ENCODE measurements around the gene PCIF1. TPM values are rescaled to one million over a fixed set of nuclear protein-coding genes. Genes with fewer than 3 reads are reported as not detected.

Gene PCIF1
- 37.8 and 38.2 TPM in 2 replicates for total RNA-seq
- long read RNA-seq, transcript PCIF1-201 (17 exons, 2,747 nt): major isoform, 16 of 25 reads
- long read RNA-seq, partial matches to known transcripts: 1 of 25 reads
- long read RNA-seq, other reads (novel, unspliced or antisense): 8 of 25 reads

GRCh38 chr20:45934586-45935415 lies at the start of gene PCIF1:
PCIF1 (plus strand) TSS chr20:45934683; CDS start chr20:45939000, 4,317 bp downstream.
- Mint-ChIP-seq H3K9me3 (ENCODE audit: low read depth) (no peaks in the 10 kb centered on the region), H3K36me3 (ENCODE audit: insufficient read depth) (peaks cover 16% of the 10 kb centered on the region), H3K4me1 (ENCODE audit: low read depth) (peaks cover 16% of the 10 kb centered on the region), H3K4me3 (ENCODE audit: low read depth) (peak within 1 kb of the TSS; percentile 98), H3K27me3 (no peaks in the 10 kb centered on the region), H3K27ac (peak within 1 kb of the TSS; percentile 99)
- TF ChIP-seq, protein P1, sequence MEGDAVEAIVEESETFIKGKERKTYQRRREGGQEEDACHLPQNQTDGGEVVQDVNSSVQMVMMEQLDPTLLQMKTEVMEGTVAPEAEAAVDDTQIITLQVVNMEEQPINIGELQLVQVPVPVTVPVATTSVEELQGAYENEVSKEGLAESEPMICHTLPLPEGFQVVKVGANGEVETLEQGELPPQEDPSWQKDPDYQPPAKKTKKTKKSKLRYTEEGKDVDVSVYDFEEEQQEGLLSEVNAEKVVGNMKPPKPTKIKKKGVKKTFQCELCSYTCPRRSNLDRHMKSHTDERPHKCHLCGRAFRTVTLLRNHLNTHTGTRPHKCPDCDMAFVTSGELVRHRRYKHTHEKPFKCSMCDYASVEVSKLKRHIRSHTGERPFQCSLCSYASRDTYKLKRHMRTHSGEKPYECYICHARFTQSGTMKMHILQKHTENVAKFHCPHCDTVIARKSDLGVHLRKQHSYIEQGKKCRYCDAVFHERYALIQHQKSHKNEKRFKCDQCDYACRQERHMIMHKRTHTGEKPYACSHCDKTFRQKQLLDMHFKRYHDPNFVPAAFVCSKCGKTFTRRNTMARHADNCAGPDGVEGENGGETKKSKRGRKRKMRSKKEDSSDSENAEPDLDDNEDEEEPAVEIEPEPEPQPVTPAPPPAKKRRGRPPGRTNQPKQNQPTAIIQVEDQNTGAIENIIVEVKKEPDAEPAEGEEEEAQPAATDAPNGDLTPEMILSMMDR (IDR thresholded peaks at IDR 0.05; ENCODE audit: unreplicated experiment): no peak
- peak; percentile 96 for DNase-seq (ENCODE audit: low spot score, unreplicated experiment)

DNA sequence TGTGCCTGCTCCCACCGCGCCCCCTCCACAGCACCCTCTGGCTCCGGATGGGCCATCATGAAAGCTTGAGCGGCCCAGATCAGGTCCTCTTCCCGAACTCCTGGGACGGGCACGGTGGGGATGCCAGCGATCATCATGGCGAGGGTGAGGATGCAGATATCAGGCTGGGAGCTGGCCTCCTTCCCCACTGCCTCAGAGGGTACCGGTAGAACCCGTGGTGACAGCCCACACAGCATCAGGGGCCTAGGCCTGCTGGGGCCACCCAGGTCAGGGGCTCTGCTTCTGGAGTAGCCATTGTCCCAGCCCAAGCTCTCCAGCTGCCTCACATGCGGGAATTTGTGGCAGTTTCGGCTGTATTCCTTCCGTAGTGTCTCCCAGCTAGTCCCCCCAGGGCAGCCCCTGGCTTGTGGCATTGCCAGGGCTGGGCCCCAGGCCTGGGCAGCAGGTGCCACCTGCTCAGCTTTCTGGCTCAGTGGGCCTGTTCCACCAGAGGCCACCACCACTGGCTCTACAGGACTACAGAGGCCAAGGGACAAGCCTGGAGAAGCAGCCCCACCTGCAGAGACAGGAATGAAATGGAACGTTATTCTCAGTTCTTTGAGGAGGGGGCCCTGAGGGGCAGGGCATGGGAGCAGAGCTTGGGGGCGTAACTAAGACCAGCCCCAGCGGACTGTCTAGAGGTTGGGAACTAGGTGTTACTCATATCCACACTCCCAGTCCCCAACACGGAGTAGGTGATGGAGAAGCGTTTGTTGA lies 47.7 kb upstream of the PCIF1 start:
- no peaks in the 10 kb centered on the region for H3K27me3 Mint-ChIP-seq
- H3K4me1 Mint-ChIP-seq (ENCODE audit: low read depth): peaks cover 7% of the 10 kb centered on the region
- no peak overlapping the region for H3K4me3 Mint-ChIP-seq (ENCODE audit: low read depth)
- no peak overlapping the region for H3K27ac Mint-ChIP-seq
- H3K9me3 Mint-ChIP-seq (ENCODE audit: low read depth): no peaks in the 10 kb centered on the region
- TF ChIP-seq, protein P1 (IDR thresholded peaks at IDR 0.05; ENCODE audit: unreplicated experiment): no peak
- DNase-seq (ENCODE audit: low spot score, unreplicated experiment): no peak
- H3K36me3 Mint-ChIP-seq (ENCODE audit: insufficient read depth): peaks cover 7% of the 10 kb centered on the region

GRCh38 chr20:45887346-45887715 lies 47.2 kb upstream of the PCIF1 start, which contains the start of gene SPATA25:
SPATA25 (minus strand) TSS chr20:45887622; CDS start chr20:45887590, 32 bp downstream.
- Mint-ChIP-seq H3K4me3 (ENCODE audit: low read depth) (no peak within 1 kb of the TSS), H3K4me1 (ENCODE audit: low read depth) (peaks cover 7% of the 10 kb centered on the region), H3K27me3 (no peaks in the 10 kb centered on the region), H3K9me3 (ENCODE audit: low read depth) (no peaks in the 10 kb centered on the region), H3K36me3 (ENCODE audit: insufficient read depth) (peaks cover 7% of the 10 kb centered on the region), H3K27ac (no peak within 1 kb of the TSS)
- DNase-seq (ENCODE audit: low spot score, unreplicated experiment): no peak
- TF ChIP-seq, protein P1 (IDR thresholded peaks at IDR 0.05; ENCODE audit: unreplicated experiment): no peak

DNA sequence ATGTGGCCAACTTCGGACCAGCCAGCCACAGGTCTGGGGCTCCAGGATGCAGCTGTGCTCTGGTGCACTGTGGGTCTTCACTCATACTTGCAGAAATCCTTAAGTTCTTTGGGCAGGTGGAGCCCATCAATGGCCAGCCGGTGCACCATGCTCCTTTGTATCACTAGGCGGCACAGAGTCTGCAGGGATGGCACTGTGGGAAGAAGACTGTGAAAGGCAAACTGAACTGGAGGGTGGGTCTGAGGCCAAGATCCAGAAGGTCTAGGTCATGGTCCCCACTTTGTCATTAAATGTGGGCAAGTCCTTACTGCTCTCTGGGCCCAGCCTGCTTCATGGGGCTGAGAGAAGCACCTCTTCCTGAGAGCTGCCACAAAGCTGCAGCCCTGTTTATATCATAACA lies 45.8 kb upstream of the PCIF1 start:
- Mint-ChIP-seq H3K27ac (no peak overlapping the region), H3K4me1 (ENCODE audit: low read depth) (peaks cover 8% of the 10 kb centered on the region), H3K9me3 (ENCODE audit: low read depth) (no peaks in the 10 kb centered on the region), H3K4me3 (ENCODE audit: low read depth) (no peak overlapping the region), H3K36me3 (ENCODE audit: insufficient read depth) (peaks cover 3% of the 10 kb centered on the region), H3K27me3 (no peaks in the 10 kb centered on the region)
- DNase-seq (ENCODE audit: low spot score, unreplicated experiment): no peak
- TF ChIP-seq, protein P1 (IDR thresholded peaks at IDR 0.05; ENCODE audit: unreplicated experiment): no peak
